ENCODE measurements around the gene EPN2. TPM values are rescaled to one million over a fixed set of nuclear protein-coding genes. Genes with fewer than 3 reads are reported as not detected.

EPN2 gene
- polyA plus RNA-seq, 1 of the 3 experiments (the other 2 are of a cell fraction) = 38.9 TPM

DNA sequence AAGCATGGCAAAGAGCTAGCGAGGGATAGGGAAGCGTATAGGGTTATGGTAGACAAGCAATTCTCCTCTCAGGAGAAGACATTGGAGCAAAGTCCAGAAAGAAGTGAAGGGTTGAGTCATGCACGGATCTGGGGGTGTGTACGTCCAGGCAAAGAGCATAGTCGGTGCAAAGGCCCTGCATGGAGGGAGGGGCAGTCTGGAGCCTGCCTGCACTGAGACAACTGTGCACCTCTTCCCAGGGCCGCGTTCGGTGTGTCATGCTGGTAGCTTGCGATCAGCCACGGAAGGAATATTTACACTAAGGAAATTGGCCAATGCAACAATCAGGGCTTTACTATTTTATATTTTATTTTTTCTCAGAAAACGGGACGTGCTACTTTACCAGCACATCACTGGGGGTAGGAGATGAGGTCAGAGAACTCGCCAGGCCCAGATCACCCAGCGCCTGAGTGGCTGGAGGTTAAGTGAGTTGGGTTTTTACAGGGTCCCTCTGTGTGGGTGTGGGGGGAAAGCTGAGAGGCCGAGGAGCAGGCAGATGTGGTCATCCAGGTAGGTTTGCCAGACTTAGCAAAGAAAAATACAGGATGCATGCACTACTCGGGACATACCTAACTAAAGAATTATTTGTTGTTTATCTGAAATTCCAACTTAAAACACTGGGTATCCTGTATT is 132.1 kb downstream of the EPN2 start (continued):
- TF ChIP-seq, protein P1, sequence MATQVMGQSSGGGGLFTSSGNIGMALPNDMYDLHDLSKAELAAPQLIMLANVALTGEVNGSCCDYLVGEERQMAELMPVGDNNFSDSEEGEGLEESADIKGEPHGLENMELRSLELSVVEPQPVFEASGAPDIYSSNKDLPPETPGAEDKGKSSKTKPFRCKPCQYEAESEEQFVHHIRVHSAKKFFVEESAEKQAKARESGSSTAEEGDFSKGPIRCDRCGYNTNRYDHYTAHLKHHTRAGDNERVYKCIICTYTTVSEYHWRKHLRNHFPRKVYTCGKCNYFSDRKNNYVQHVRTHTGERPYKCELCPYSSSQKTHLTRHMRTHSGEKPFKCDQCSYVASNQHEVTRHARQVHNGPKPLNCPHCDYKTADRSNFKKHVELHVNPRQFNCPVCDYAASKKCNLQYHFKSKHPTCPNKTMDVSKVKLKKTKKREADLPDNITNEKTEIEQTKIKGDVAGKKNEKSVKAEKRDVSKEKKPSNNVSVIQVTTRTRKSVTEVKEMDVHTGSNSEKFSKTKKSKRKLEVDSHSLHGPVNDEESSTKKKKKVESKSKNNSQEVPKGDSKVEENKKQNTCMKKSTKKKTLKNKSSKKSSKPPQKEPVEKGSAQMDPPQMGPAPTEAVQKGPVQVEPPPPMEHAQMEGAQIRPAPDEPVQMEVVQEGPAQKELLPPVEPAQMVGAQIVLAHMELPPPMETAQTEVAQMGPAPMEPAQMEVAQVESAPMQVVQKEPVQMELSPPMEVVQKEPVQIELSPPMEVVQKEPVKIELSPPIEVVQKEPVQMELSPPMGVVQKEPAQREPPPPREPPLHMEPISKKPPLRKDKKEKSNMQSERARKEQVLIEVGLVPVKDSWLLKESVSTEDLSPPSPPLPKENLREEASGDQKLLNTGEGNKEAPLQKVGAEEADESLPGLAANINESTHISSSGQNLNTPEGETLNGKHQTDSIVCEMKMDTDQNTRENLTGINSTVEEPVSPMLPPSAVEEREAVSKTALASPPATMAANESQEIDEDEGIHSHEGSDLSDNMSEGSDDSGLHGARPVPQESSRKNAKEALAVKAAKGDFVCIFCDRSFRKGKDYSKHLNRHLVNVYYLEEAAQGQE (IDR thresholded peaks at IDR 0.05; ENCODE audit: low read depth, low read length) = no peak
- no peak for TF ChIP-seq EP300 (IDR thresholded peaks at IDR 0.05; ENCODE audit: borderline replicate concordance in 1 of 2, low read depth in 1 of 2, low read length in 1 of 2)

DNA sequence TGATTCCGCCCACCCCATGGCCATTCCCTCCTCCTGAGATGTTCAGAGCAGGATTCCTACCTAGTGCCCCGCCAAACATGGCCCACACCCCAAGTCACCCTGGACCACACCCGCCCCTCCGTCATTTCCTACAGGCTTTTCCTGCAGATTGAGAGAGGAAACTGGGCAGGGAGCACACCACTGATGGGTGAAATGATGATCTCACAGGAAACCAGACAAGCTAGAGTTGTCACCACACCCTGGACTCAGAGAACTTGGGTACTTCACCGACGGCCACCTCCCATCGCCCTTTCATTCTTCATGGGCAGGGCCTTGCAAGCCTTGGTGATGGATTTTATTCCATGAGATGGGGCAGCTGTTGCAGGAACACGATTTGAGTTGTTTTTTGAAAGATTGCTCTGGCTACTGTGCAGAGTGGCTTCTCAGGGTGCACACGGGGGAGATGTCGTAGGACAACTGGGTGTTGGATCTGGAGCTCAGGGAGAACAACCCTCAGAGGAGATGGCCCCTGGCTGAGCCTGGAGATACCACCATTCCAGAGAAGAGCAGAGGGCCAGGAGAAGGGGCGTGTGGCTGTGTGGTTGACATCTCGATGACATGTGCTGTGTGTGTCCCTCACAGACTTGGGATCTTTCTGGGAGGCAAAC is 132.8 kb downstream of the EPN2 start:
- Histone ChIP-seq H3K79me2 (ENCODE audit: insufficient read depth) (no peaks in the 10 kb centered on the region; the same call in 1 of the 2 replicates), H3K27me3 (ENCODE audit: insufficient read depth) (no peaks in the 10 kb centered on the region), H3K4me3 (ENCODE audit: low read depth in 2 of 2, low read length in 1 of 2) (no peak overlapping the region), H3K9me3 (no peaks in the 10 kb centered on the region), H4K20me1 (ENCODE audit: insufficient read depth) (no peaks in the 10 kb centered on the region), H3K9ac (no peak overlapping the region), H3K36me3 (replicated peaks in 1 of 2; ENCODE audit: control insufficient read depth in 1 of 2, insufficient read depth in 2 of 2, low read length in 1 of 2) (no peaks in the 10 kb centered on the region), H3K9me2 (no peaks in the 10 kb centered on the region), H3K4me2 (no peak overlapping the region), H3F3A (replicated peaks; ENCODE audit: insufficient read depth) (peaks cover 7% of the 10 kb centered on the region), H3K27ac (ENCODE audit: low read depth in 2 of 2, low read length in 1 of 2) (no peak overlapping the region; a peak in 1 of 4 replicates), H3K4me1 (ENCODE audit: control insufficient read depth in 1 of 2, insufficient read depth in 2 of 2, low read depth in 1 of 2, low read length in 1 of 2) (peaks cover 1 to 6% of the 10 kb centered on the region in 2 experiments; a peak in 2 of 4 replicates), H2AFZ (ENCODE audit: low read depth) (no peak overlapping the region)
- WGBS (ENCODE audit: low lambda C conversion rate) = 95% methylated on average over 11 of the region's 12 CpGs
- ChIA-PET POLR2A (interaction anchor here (1.7 kb wide), 1 partner anchor 8 kb away, joined by 4 read pairs; the partner anchor contains the start of gene MAPK7), CTCF (interaction anchor here (1.2 to 2.5 kb wide), 3 partner anchors 41 to 77 kb away, joined by 3 to 20 read pairs (median 3); partner anchors contain the start of gene RNF112)
- no peak for DNase-seq
- TF ChIP-seq, protein P1 (IDR thresholded peaks at IDR 0.05; ENCODE audit: low read depth, low read length) = no peak
- TF ChIP-seq NRF1 (IDR thresholded peaks at IDR 0.05; ENCODE audit: low read depth, low read length) (no peak), GATA2 (CRISPR knock-in tag; IDR thresholded peaks at IDR 0.05) (no peak), SMC3 (IDR thresholded peaks at IDR 0.05; ENCODE audit: low read depth, low read length) (no peak), FOSL2 (IDR thresholded peaks at IDR 0.05; ENCODE audit: borderline replicate concordance, low read depth) (no peak), SIN3A (IDR thresholded peaks at IDR 0.05; ENCODE audit: borderline replicate concordance, low read depth, low read length) (no peak), RXRA (IDR thresholded peaks at IDR 0.05; ENCODE audit: borderline replicate concordance, low read depth) (no peak), POLR2AphosphoS5 (IDR thresholded peaks at IDR 0.05; ENCODE audit: low read depth, low read length) (no peak), CHD2 (IDR thresholded peaks at IDR 0.05; ENCODE audit: low read length, partially characterized antibody) (no peak), NFIC (IDR thresholded peaks at IDR 0.05; ENCODE audit: borderline replicate concordance) (no peak)
- TF ChIP-seq, protein P2, sequence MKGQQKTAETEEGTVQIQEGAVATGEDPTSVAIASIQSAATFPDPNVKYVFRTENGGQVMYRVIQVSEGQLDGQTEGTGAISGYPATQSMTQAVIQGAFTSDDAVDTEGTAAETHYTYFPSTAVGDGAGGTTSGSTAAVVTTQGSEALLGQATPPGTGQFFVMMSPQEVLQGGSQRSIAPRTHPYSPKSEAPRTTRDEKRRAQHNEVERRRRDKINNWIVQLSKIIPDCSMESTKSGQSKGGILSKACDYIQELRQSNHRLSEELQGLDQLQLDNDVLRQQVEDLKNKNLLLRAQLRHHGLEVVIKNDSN (IDR thresholded peaks at IDR 0.05; ENCODE audit: borderline replicate concordance, low read depth) = no peak
- TF ChIP-seq, protein P3, sequence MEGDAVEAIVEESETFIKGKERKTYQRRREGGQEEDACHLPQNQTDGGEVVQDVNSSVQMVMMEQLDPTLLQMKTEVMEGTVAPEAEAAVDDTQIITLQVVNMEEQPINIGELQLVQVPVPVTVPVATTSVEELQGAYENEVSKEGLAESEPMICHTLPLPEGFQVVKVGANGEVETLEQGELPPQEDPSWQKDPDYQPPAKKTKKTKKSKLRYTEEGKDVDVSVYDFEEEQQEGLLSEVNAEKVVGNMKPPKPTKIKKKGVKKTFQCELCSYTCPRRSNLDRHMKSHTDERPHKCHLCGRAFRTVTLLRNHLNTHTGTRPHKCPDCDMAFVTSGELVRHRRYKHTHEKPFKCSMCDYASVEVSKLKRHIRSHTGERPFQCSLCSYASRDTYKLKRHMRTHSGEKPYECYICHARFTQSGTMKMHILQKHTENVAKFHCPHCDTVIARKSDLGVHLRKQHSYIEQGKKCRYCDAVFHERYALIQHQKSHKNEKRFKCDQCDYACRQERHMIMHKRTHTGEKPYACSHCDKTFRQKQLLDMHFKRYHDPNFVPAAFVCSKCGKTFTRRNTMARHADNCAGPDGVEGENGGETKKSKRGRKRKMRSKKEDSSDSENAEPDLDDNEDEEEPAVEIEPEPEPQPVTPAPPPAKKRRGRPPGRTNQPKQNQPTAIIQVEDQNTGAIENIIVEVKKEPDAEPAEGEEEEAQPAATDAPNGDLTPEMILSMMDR (IDR thresholded peaks at IDR 0.05) = no peak
- TF ChIP-seq, protein P4, sequence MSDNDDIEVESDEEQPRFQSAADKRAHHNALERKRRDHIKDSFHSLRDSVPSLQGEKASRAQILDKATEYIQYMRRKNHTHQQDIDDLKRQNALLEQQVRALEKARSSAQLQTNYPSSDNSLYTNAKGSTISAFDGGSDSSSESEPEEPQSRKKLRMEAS (IDR thresholded peaks at IDR 0.05; ENCODE audit: low read depth) = no peak

Data from SK-N-SH (cell line).